Raji (cell line): ENCODE measurements around the gene SNX27.

Experiments
- POLR2A ChIP-seq: IDR thresholded peaks from 2 replicates; pipeline ENCODE4 v1.6.1; 2011; ENCODE audit warnings: low read depth, low read length, control low read depth; ENCODE audit not compliant: insufficient read depth

SNX27 gene

GRCh38 chr1:151718666-151719065 is 106.8 kb downstream of the SNX27 start:
- TF ChIP-seq POLR2A: no peak

- no peak for TF ChIP-seq POLR2A
Observed at GRCh38 chr1:151720125-151720524, 108.3 kb downstream of the SNX27 start.

GRCh38 chr1:151720554-151720953 is 108.7 kb downstream of the SNX27 start:
- no peak for TF ChIP-seq POLR2A

DNA sequence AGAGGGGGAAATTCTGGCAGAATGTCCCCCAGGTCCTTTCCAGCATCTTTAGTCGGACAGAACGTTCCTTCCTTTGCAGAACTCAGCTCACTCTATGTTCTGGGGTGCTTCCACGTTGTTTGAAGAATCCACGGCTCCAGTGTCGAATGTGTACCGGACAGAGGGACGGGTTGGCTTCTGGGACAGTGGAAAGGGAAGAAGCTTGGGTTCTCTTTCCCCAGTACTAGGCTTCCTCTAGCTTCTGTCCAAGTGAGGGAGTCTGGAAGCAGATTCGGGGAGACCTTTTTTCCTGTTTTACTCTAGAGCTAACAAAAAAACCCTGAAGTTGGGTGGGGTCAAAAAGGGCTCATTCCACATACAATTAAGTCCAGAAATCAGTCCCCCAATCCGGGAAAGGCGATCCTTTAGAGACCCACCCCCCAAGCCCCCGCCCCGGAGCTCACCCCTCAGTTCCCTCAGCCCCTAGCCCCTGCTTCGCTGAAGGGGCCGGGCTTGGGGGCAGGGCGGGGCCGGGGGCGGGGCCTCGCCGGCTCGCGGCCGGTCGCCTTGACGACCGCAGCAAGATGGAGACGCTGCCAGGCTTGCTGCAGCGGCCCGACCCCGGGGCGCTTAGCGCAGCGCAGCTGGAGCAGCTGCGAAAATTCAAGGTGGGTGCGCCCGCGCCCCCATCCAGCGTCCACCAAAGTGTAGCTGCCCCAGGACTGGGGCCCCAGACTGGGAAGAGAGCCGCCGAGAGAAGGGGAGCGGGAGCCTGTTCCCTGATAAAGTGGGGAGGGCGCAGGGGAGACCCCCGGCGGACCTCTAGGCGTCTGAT is 109.3 kb downstream of the SNX27 start, which contains the start of gene RIIAD1:
Gene RIIAD1 (plus strand): TSS at position 549 of the 814 bp plus-strand sequence. CDS start 15 bp downstream, at position 564.
- no peak for TF ChIP-seq POLR2A

- no peak for TF ChIP-seq POLR2A
Observed at GRCh38 chr1:151721788-151722510, 110.1 kb downstream of the SNX27 start.

GRCh38 chr1:151723726-151724370 is 112.0 kb downstream of the SNX27 start:
- TF ChIP-seq POLR2A: no peak

- TF ChIP-seq POLR2A: no peak
Observed at GRCh38 chr1:151728151-151729054, 116.6 kb downstream of the SNX27 start.

GRCh38 chr1:151729157-151729965 is 117.5 kb downstream of the SNX27 start:
- TF ChIP-seq POLR2A: no peak

DNA sequence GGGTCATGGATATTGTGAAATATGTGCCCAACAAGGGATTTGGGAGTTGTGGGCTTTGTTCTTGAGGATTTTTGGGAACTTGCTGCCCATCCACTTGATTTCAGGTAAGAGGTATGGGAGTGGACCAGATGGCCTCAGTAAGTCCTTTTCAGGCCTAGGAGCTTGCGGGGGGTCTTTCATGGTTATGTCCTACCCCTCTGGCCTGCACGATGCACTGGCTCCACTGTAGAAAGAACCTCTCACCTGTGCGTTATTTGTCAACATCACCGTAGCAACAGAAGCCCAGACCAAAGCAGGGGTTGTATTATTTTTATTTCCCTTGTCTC is 118.1 kb downstream of the SNX27 start:
- no peak for TF ChIP-seq POLR2A

DNA sequence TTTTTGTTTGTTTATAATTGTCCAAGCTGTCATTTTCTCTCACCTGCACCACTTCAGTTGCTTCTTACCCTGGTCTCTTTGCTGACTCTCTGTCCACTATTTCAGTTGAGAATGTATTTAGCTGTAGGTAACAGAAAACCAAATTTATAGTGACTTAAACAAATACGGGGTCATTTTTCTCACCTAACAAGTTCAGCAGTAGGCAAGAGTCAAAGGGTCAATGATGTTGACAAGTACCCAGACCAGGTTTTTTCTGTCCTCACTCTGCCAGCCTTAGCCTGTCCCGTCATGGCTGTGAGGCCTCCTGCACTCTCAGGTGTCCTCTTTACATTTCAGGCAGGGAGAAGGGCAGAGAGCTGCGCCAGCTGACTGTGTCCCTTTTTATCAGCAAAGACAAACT is 121.3 kb downstream of the SNX27 start:
- no peak for TF ChIP-seq POLR2A

DNA sequence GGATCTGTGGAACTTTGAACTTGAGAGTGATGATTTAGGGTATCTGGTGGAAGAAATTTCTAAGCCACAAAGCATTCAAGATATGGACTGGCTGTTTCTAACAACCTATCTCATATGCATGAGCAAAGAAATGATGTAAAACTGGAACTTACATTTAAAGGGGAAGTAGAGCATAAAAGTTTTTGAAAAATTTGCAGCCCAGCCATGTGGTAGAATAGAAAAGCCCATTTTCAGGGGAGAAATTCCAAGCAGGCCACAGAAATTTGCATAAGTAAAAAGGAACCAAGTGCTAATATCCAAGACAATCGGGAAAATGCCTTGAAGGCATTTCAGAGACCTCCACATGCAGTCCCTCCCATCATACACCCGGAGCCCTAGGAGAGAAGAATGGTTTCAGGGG is 125.2 kb downstream of the SNX27 start:
- no peak for TF ChIP-seq POLR2A

GRCh38 chr1:151737479-151737878 is 125.6 kb downstream of the SNX27 start:
- TF ChIP-seq POLR2A: no peak

DNA sequence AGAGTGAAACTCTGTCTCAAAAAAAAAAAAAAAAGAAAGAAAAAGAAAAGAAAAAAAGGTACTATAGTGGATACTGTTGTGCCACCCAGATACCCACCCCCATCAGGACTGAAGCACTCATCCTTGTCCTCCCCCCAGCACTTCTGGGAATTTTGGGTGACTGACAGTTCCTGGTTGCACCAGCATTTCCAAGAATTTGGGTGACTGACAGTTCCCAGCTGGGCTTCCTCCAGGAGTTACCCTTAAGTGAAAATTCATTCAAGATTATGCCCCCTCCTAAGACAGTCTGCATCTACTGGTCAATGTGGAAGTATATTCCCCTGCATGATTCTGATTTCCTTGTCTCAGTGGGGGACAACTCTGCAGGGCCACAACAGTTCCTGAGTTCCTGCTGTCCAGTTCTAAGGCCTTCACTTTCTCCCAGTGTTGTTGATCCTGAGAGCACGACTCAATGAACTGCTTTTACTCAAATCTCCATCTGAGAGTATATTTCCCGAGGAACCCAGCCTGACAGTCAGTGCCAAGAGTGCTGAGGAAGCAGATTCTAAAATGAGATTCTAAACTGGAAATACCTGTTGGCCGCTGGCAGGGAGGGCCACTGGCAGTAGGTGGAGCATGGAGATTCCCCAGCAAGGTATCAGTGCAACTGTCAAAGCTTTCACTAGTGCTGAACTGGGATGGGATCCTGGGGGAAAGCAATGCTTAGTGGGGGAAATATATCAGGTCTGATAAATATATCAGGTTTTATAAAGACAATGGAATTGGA is 127.9 kb downstream of the SNX27 start:
- TF ChIP-seq POLR2A: no peak
